B cell (primary cell): ENCODE data around the gene NCK2. TPM values are rescaled to one million over a fixed set of nuclear protein-coding genes. Genes with fewer than 3 reads are reported as not detected.
A peak's percentile ranks its signal among the peaks of the same experiment; 100 is the strongest.

Experiments
- ATAC-seq: fragments of 200-7000 bp; cut with Tn5 transposase; one replicate; pipeline ENCODE4 v1.10.0; 2021; ENCODE audit warnings: low read depth, mild to moderate bottlenecking, moderate number of reproducible peaks, moderate library complexity
- CTCF ChIA-PET: fragments of 350-600 bp; sonication (Branson Sonifier 250); formaldehyde crosslinking; loops from one replicate; lab custom pipeline; 2021; ENCODE audit warnings: antibody characterized with exemption, inconsistent platforms; lab: Charles Lee
- POLR2A ChIA-PET: fragments of 350-600 bp; sonication (Branson Sonifier 250); formaldehyde crosslinking; loops from one replicate; lab custom pipeline; 2021; ENCODE audit warnings: antibody characterized with exemption; lab: Charles Lee
- DNase-seq: peaks from one replicate; pipeline ENCODE4 v3.0.0; 2013
- H2AFZ ChIP-seq: 2 replicates; pipeline ENCODE4 v1.6.1; 2012; ENCODE audit warnings: mild to moderate bottlenecking, low read depth, low read length; ENCODE audit not compliant: insufficient read depth, poor library complexity, severe bottlenecking
- H3K27ac ChIP-seq, 2 donors: 1 replicate in 1 of 2; 2 replicates in 1 of 2; pipeline ENCODE4 v1.5.1; 2012 to 2013; ENCODE audit warnings: low read length in 2 of 2, mild to moderate bottlenecking in 2 of 2, moderate library complexity in 1 of 2
- H3K27me3 ChIP-seq, 4 experiments: fragments of 200-600 bp in 1 of 4; sonication (generic) in 1 of 4; replicated peaks in 1 of 4; 1 replicate in 2 of 4; 2 replicates in 2 of 4; pipeline versions ENCODE4 v1.6.1 to v1.7.0; 2013 to 2016; ENCODE audit warnings: low read length in 3 of 4, mild to moderate bottlenecking in 2 of 4, mixed read lengths in 1 of 4, moderate library complexity in 1 of 4; ENCODE audit not compliant: insufficient read depth in 4 of 4, control insufficient read depth in 3 of 4; ENCODE audit errors: control extremely low read depth in 1 of 4
- H3K36me3 ChIP-seq, 2 experiments: replicated peaks in 1 of 2; 1 replicate in 1 of 2; 2 replicates in 1 of 2; pipeline versions ENCODE4 v1.6.1 to v1.7.1; 2013; ENCODE audit warnings: low read length in 1 of 2; ENCODE audit not compliant: insufficient read depth in 2 of 2, control insufficient read depth in 1 of 2; ENCODE audit errors: control extremely low read depth in 1 of 2, extremely low read depth in 1 of 2
- H3K4me1 ChIP-seq, 2 donors: fragments of 200-600 bp in 1 of 2; sonication (generic) in 1 of 2; 1 replicate in 1 of 2; 2 replicates in 1 of 2; pipeline versions ENCODE4 v1.5.1 to v1.6.1; 2013 to 2017; ENCODE audit warnings: low read length in 2 of 2; ENCODE audit not compliant: control insufficient read depth in 2 of 2, insufficient read depth in 2 of 2
- H3K4me2 ChIP-seq: replicated peaks from 2 replicates; pipeline ENCODE3; 2012; ENCODE audit warnings: mild to moderate bottlenecking, low read depth, low read length; ENCODE audit not compliant: poor library complexity, severe bottlenecking
- H3K4me3 ChIP-seq, 5 experiments: fragments of 200-600 bp in 1 of 5; sonication (generic) in 1 of 5; 1 replicate in 3 of 5; 2 replicates in 2 of 5; pipeline versions ENCODE4 v1.5.1 to v1.7.0; 2011 to 2016; ENCODE audit warnings: low read length in 4 of 5, mild to moderate bottlenecking in 4 of 5, low read depth in 2 of 5, control low read depth in 1 of 5, moderate library complexity in 1 of 5; ENCODE audit not compliant: insufficient read depth in 1 of 5; ENCODE audit errors: control extremely low read depth in 1 of 5, extremely low read depth in 1 of 5
- H3K79me2 ChIP-seq: fragments of 200-600 bp; sonication (generic); one replicate; pipeline ENCODE4 v1.6.0; 2016; ENCODE audit warnings: low read length; ENCODE audit not compliant: control insufficient read depth, insufficient read depth
- H3K9ac ChIP-seq: fragments of 200-600 bp; sonication (generic); 2 replicates; pipeline ENCODE4 v1.6.1; 2017; ENCODE audit warnings: mild to moderate bottlenecking, low read length, moderate library complexity
- H3K9me3 ChIP-seq, 3 donors: one replicate each; pipeline versions ENCODE4 v1.6.1 to v1.7.1; 2013; ENCODE audit warnings: low read length in 2 of 3; ENCODE audit not compliant: control insufficient read depth in 2 of 3, insufficient read depth in 1 of 3; ENCODE audit errors: control extremely low read depth in 1 of 3
- H4K20me1 ChIP-seq: 2 replicates; pipeline ENCODE4 v1.6.0; 2012; ENCODE audit warnings: mild to moderate bottlenecking, low read length; ENCODE audit not compliant: insufficient read depth, control insufficient read depth, poor library complexity, severe bottlenecking
- H3K27ac Mint-ChIP-seq: one replicate; pipeline ENCODE4 v1.8.0; 2021; ENCODE audit warnings: mixed read lengths
- H3K27me3 Mint-ChIP-seq: one replicate; pipeline ENCODE4 v1.8.0; 2021; ENCODE audit warnings: mixed read lengths
- H3K4me1 Mint-ChIP-seq: one replicate; pipeline ENCODE4 v1.8.0; 2021; ENCODE audit warnings: mixed read lengths
- H3K4me3 Mint-ChIP-seq: one replicate; pipeline ENCODE4 v1.8.0; 2021; ENCODE audit warnings: mixed read lengths
- H3K9me3 Mint-ChIP-seq: one replicate; pipeline ENCODE4 v1.8.0; 2022; ENCODE audit warnings: mixed read lengths; ENCODE audit not compliant: insufficient read depth
- CTCF ChIP-seq: fragments of 200-600 bp; IDR thresholded peaks from one replicate; pipeline ENCODE4 v1.8.0; 2022; ENCODE audit warnings: antibody characterized with exemption, mild to moderate bottlenecking
- EZH2 ChIP-seq: IDR thresholded peaks from 2 replicates; pipeline ENCODE4 v1.6.1; 2012; ENCODE audit warnings: borderline replicate concordance, low read depth, mild to moderate bottlenecking, moderate library complexity, low read length; ENCODE audit not compliant: insufficient read depth, poor library complexity, severe bottlenecking
- WGBS: methylation state at CpG from one replicate; pipeline ENCODE4 v1.1.5; 2013; ENCODE audit warnings: missing lambda C conversion rate; ENCODE audit not compliant: insufficient coverage; 5-methylcytosine and 5-hydroxymethylcytosine counted together
- intact Hi-C: fragments of 100-400 bp; cut with micrococcal nuclease; formaldehyde crosslinking; loops from one replicate; pipeline ENCODE4 v1.10.0; 2022
- polyA plus RNA-seq: library from polyadenylated mRNA; depleted of rRNA; stranded (reverse); fragments of >200 nt; gene quantifications from 2 replicates; pipeline ENCODE4 v1.2.3, GENCODE V29; 2012
- total RNA-seq, 2 donors: library from RNA; stranded (reverse); fragments of 120-200 nt in 1 of 2; gene quantifications; 1 replicate in 1 of 2; 2 replicates in 1 of 2; pipeline versions ENCODE4 v1.2.3 to v1.2.4, GENCODE V29; 2013 to 2022

The NCK2 gene
- total and polyA plus RNA-seq, 2 donors (not counting 1 experiment from before 2014, with no cell fraction given) = 64.2 to 72.3 TPM

- no CpG with 5 or more reads among the region's 1 CpG for WGBS
- intact Hi-C loops = loop anchor here (1.0 to 5.0 kb wide), 5 partner anchors 32 to 88 kb away; no protein-coding TSS in a partner anchor
- TF ChIP-seq EZH2 (no peak), CTCF (no peak)
- Mint-ChIP-seq H3K4me1 (peaks cover 65% of the 10 kb centered on the region), H3K4me3 (peak overlapping the region; percentile 30), H3K9me3 (peaks cover 10% of the 10 kb centered on the region), H3K27ac (peak overlapping the region; percentile 78), H3K27me3 (no peaks in the 10 kb centered on the region)
- H3K79me2 ChIP-seq = peaks cover 92% of the 10 kb centered on the region
- H3K4me2 ChIP-seq = peak overlapping the region; percentile 61
- peak; percentile 83 for ATAC-seq
- DNase-seq = peak; percentile 83
- ChIA-PET POLR2A (no interaction called here), CTCF (interaction anchor here (1.2 kb wide), 1 partner anchor 85 kb away, joined by 3 read pairs; no protein-coding TSS in a partner anchor)
- peaks cover 44 to 49% of the 10 kb centered on the region in 2 donors for H3K4me1 ChIP-seq
- H2AFZ ChIP-seq = no peak overlapping the region
- H3K36me3 ChIP-seq = no peaks in the 10 kb centered on the region
- H3K27me3 ChIP-seq = no peaks in the 10 kb centered on the region
- H3K27ac ChIP-seq = peak overlapping the region; percentile 90 to 92
- H3K9me3 ChIP-seq = peaks cover 5 to 46% (median 23%) of the 10 kb centered on the region in 3 donors
- peaks cover 15% of the 10 kb centered on the region for H4K20me1 ChIP-seq
- H3K9ac ChIP-seq = peak overlapping the region; percentile 37
- H3K4me3 ChIP-seq = peak overlapping the region in 2 of 5 experiments; percentile 13 to 46
These were observed 90.2 kb downstream of the NCK2 start for GRCh38 chr2:105834931-105835330.

DNA sequence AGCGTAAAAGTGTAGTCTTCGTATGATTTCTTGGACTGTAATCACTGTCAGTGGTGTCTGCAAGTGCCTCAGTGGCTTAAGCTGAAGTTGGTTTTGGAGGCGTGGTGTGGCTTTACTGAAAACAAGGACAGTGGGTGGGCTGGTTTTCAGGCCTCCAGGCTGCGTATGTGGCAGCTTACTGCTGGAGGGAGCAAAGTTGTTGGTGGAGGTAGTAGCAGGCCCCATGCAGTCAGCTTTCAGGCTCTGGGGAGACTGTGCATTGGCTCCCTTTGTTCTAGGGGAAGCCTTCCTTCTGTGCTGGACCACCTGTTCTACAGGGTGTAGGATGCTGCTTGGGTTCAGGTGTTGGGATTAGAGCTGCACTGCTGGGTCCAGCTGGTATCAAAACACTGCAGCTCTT, 91.6 kb downstream of the NCK2 start:
- TF ChIP-seq EZH2 = no peak
- no peak for TF ChIP-seq CTCF
- Histone ChIP-seq H3K4me3 (peak overlapping the region in 1 of 5 experiments; percentile 10), H3K79me2 (peaks cover 96% of the 10 kb centered on the region), H3K9me3 (peaks cover 5 to 46% (median 23%) of the 10 kb centered on the region in 3 donors), H3K27ac (peak overlapping the region in 1 of 2 donors; percentile 6), H3K9ac (no peak overlapping the region), H3K27me3 (no peaks in the 10 kb centered on the region), H4K20me1 (peaks cover 25% of the 10 kb centered on the region), H3K4me1 (peaks cover 51 to 62% of the 10 kb centered on the region in 2 donors), H3K36me3 (no peaks in the 10 kb centered on the region), H2AFZ (no peak overlapping the region), H3K4me2 (peak overlapping the region; percentile 2)
- intact Hi-C loops = no loop called here
- Mint-ChIP-seq H3K9me3 (peaks cover 9% of the 10 kb centered on the region), H3K4me1 (peaks cover 73% of the 10 kb centered on the region), H3K27me3 (no peaks in the 10 kb centered on the region), H3K4me3 (no peak overlapping the region), H3K27ac (peak overlapping the region; percentile 71)
- WGBS = 98% methylated on average over 4 of the region's 4 CpGs
- CTCF ChIA-PET = interaction anchor here (0.9 to 1.3 kb wide), 2 partner anchors 8 to 46 kb away, joined by 3 read pairs; no protein-coding TSS in a partner anchor
- no peak for DNase-seq
- ATAC-seq = no peak
- POLR2A ChIA-PET = no interaction called here
